Liver (tissue), 9 donors: ENCODE measurements around the gene PPP4R4. TPM values are rescaled to one million over a fixed set of nuclear protein-coding genes. Genes with fewer than 3 reads are reported as not detected.

Experiments
- DNase-seq: peaks from one replicate; pipeline ENCODE4 v3.0.0-alpha.2; 2017; ENCODE audit warnings: low spot score
- H3K27ac ChIP-seq, 2 donors: one replicate each; pipeline ENCODE4 v1.7.0; 2013; ENCODE audit warnings: inconsistent platforms in 2 of 2, low read length in 2 of 2, control low read depth in 1 of 2, low read depth in 1 of 2, mild to moderate bottlenecking in 1 of 2
- H3K27me3 ChIP-seq, 4 donors: one replicate each; pipeline versions ENCODE4 v1.6.1 to v1.7.0; 2013; ENCODE audit warnings: low read length in 3 of 4, inconsistent platforms in 1 of 4, mild to moderate bottlenecking in 1 of 4, moderate library complexity in 1 of 4; ENCODE audit not compliant: control insufficient read depth in 4 of 4, insufficient read depth in 4 of 4
- H3K36me3 ChIP-seq, 4 donors: one replicate each; pipeline versions ENCODE4 v1.6.1 to v1.7.0; 2013; ENCODE audit warnings: low read length in 3 of 4, mild to moderate bottlenecking in 3 of 4, low read depth in 1 of 4, moderate library complexity in 1 of 4; ENCODE audit not compliant: control insufficient read depth in 4 of 4, insufficient read depth in 3 of 4
- H3K4me1 ChIP-seq, 4 donors: one replicate each; pipeline versions ENCODE4 v1.6.1 to v1.7.0; 2013; ENCODE audit warnings: low read length in 3 of 4, mild to moderate bottlenecking in 3 of 4, moderate library complexity in 1 of 4; ENCODE audit not compliant: control insufficient read depth in 4 of 4, insufficient read depth in 4 of 4
- H3K4me3 ChIP-seq, 3 donors: one replicate each; pipeline versions ENCODE4 v1.6.1 to v1.7.0; 2013; ENCODE audit warnings: low read length in 3 of 3, control low read depth in 1 of 3, low read depth in 1 of 3, mild to moderate bottlenecking in 1 of 3
- H3K9ac ChIP-seq, 2 donors: one replicate each; pipeline ENCODE4 v1.7.0; 2013; ENCODE audit warnings: low read length in 2 of 2, mild to moderate bottlenecking in 2 of 2, moderate library complexity in 2 of 2, control low read depth in 1 of 2, low read depth in 1 of 2
- H3K9me3 ChIP-seq, 4 donors: one replicate each; pipeline versions ENCODE4 v1.6.1 to v1.7.0; 2013; ENCODE audit warnings: low read length in 3 of 4; ENCODE audit not compliant: control insufficient read depth in 4 of 4
- ATF3 ChIP-seq: IDR thresholded peaks from 2 replicates; pipeline ENCODE4 v1.6.1; 2016; ENCODE audit warnings: antibody characterized with exemption
- CTCF ChIP-seq: fragments of 150-350 bp; IDR thresholded peaks from 2 replicates; pipeline ENCODE4 v1.5.1; 2017; ENCODE audit warnings: improper control_type of control experiment, low read depth, low read length; ENCODE audit not compliant: missing input control
- EGR1 ChIP-seq, 2 donors: IDR thresholded peaks; 2 replicates each; pipeline ENCODE4 v1.6.1; 2016 to 2018; ENCODE audit warnings: antibody characterized with exemption in 2 of 2, low read depth in 2 of 2
- FOXA1 ChIP-seq: IDR thresholded peaks from 2 replicates; pipeline ENCODE4 v1.6.1; 2016; ENCODE audit warnings: antibody characterized with exemption
- FOXA2 ChIP-seq: IDR thresholded peaks from 2 replicates; pipeline ENCODE4 v1.6.1; 2016; ENCODE audit warnings: antibody characterized with exemption
- GABPA ChIP-seq, 2 donors: IDR thresholded peaks in 1 of 2; conservative IDR thresholded peaks in 1 of 2; 2 replicates each; pipeline ENCODE4 v1.6.1; 2016; ENCODE audit warnings: antibody characterized with exemption in 2 of 2, mild to moderate bottlenecking in 1 of 2, moderate library complexity in 1 of 2
- HNF4A ChIP-seq, 2 donors: conservative IDR thresholded peaks; 2 replicates each; pipeline ENCODE4 v1.6.1; 2016; ENCODE audit warnings: antibody characterized with exemption in 2 of 2, mild to moderate bottlenecking in 2 of 2
- HNF4G ChIP-seq: IDR thresholded peaks from 2 replicates; pipeline ENCODE4 v1.6.1; 2016; ENCODE audit warnings: antibody characterized with exemption
- JUND ChIP-seq, 2 donors: IDR thresholded peaks; 2 replicates each; pipeline ENCODE4 v1.6.1; 2016; ENCODE audit warnings: antibody characterized with exemption in 2 of 2
- MAX ChIP-seq: IDR thresholded peaks from 2 replicates; pipeline ENCODE4 v1.6.1; 2016; ENCODE audit warnings: antibody characterized with exemption
- NR2F2 ChIP-seq: IDR thresholded peaks from 2 replicates; pipeline ENCODE4 v1.6.1; 2016; ENCODE audit warnings: antibody characterized with exemption
- RAD21 ChIP-seq, 2 donors: IDR thresholded peaks; 2 replicates each; pipeline ENCODE4 v1.6.1; 2016; ENCODE audit warnings: antibody characterized with exemption in 2 of 2, mild to moderate bottlenecking in 2 of 2
- REST ChIP-seq: IDR thresholded peaks from 2 replicates; pipeline ENCODE4 v1.6.1; 2016; ENCODE audit warnings: antibody characterized with exemption, mild to moderate bottlenecking
- RXRA ChIP-seq, 2 donors: IDR thresholded peaks; 2 replicates each; pipeline ENCODE4 v1.6.1; 2017 to 2018; ENCODE audit warnings: antibody characterized with exemption in 2 of 2, mild to moderate bottlenecking in 1 of 2
- SP1 ChIP-seq: IDR thresholded peaks from 2 replicates; pipeline ENCODE4 v1.6.1; 2018; ENCODE audit warnings: antibody characterized with exemption, mild to moderate bottlenecking
- TAF1 ChIP-seq: conservative IDR thresholded peaks from 2 replicates; pipeline ENCODE4 v1.6.1; 2016; ENCODE audit warnings: antibody characterized with exemption, mild to moderate bottlenecking
- YY1 ChIP-seq: IDR thresholded peaks from 2 replicates; pipeline ENCODE4 v1.6.1; 2016; ENCODE audit warnings: antibody characterized with exemption, mild to moderate bottlenecking
- ZBTB33 ChIP-seq: IDR thresholded peaks from 2 replicates; pipeline ENCODE4 v1.6.1; 2016; ENCODE audit warnings: antibody characterized with exemption
- WGBS: extraction: QIAGEN DNeasy Blood & Tissue Kit; methylation state at CpG from one replicate; pipeline ENCODE4 v1.1.7; 2013; 5-methylcytosine and 5-hydroxymethylcytosine counted together
- polyA plus RNA-seq, 2 donors: library from polyadenylated mRNA; stranded (reverse) in 1 of 2; unstranded in 1 of 2; fragments of 200-250 nt in 1 of 2; fragments of >200 nt in 1 of 2; fragmentation: Nextera tagmentation in 1 of 2; extraction: Ambion mirVana in 1 of 2; gene quantifications; one replicate each; pipeline versions ENCODE4 v1.2.1 to v1.2.3, GENCODE V29; 2013 to 2015
- total RNA-seq, 2 donors: library from RNA; depleted of rRNA; stranded (reverse); fragments of >200 nt; gene quantifications; one replicate each; pipeline ENCODE4 v1.2.3, GENCODE V29; 2014
- donor health status: healthy.
- donor health status: healthy.
- donor health status: healthy.
- donor health status: healthy.
- donor health status: healthy.

The PPP4R4 gene
- total and polyA plus RNA-seq, 4 donors, result 0.52 to 2.4 (median 0.99) TPM

- WGBS, result 73% methylated on average over 5 of the region's 5 CpGs
- no peak overlapping the region for H3K4me3 ChIP-seq
- no peak for TF ChIP-seq FOXA2
- TF ChIP-seq NR2F2, result no peak
- TF ChIP-seq ATF3, result no peak
- no peak for TF ChIP-seq GABPA (IDR thresholded peaks at IDR 0.05 in 1 of 2, conservative IDR thresholded peaks at IDR 0.05 in 1 of 2)
- TF ChIP-seq JUND (IDR thresholded peaks at IDR 0.05), result no peak
- TF ChIP-seq CTCF, result no peak
- H3K27me3 ChIP-seq, result no peaks in the 10 kb centered on the region
- no peak for DNase-seq
- H3K4me1 ChIP-seq, result peaks cover 0 to 1% (median 0%) of the 10 kb centered on the region in 4 donors
- no peak overlapping the region for H3K9ac ChIP-seq
- H3K9me3 ChIP-seq, result no peaks in the 10 kb centered on the region
- no peak overlapping the region for H3K27ac ChIP-seq
- H3K36me3 ChIP-seq, result no peaks in the 10 kb centered on the region
These were observed 35.1 kb upstream of the PPP4R4 start for GRCh38 chr14:94139006-94139405.

GRCh38 chr14:94139421-94139820 is 34.7 kb upstream of the PPP4R4 start:
- H3K27me3 ChIP-seq, result no peaks in the 10 kb centered on the region
- H3K4me3 ChIP-seq, result no peak overlapping the region
- H3K36me3 ChIP-seq, result no peaks in the 10 kb centered on the region
- no peak for TF ChIP-seq ZBTB33
- no peak for TF ChIP-seq NR2F2
- TF ChIP-seq REST, result no peak
- no peak for TF ChIP-seq YY1
- no peak for TF ChIP-seq GABPA (IDR thresholded peaks at IDR 0.05 in 1 of 2, conservative IDR thresholded peaks at IDR 0.05 in 1 of 2)
- TF ChIP-seq FOXA1, result no peak
- TF ChIP-seq MAX, result no peak
- no peak for TF ChIP-seq RAD21 (IDR thresholded peaks at IDR 0.05)
- no peak for TF ChIP-seq RXRA (IDR thresholded peaks at IDR 0.05)
- no peak for TF ChIP-seq CTCF
- TF ChIP-seq HNF4A (conservative IDR thresholded peaks at IDR 0.05), result no peak
- TF ChIP-seq EGR1 (IDR thresholded peaks at IDR 0.05; ENCODE audit: low read depth in 2 of 2), result no peak
- no peak for TF ChIP-seq ATF3
- no peak for TF ChIP-seq TAF1
- TF ChIP-seq SP1, result no peak
- TF ChIP-seq HNF4G, result no peak
- TF ChIP-seq JUND (IDR thresholded peaks at IDR 0.05), result no peak
- no peak for TF ChIP-seq FOXA2
- WGBS, result 92% methylated on average over 5 of the region's 5 CpGs
- no peak for DNase-seq
- H3K9me3 ChIP-seq, result no peaks in the 10 kb centered on the region
- peaks cover 0 to 1% (median 0%) of the 10 kb centered on the region in 4 donors for H3K4me1 ChIP-seq
- no peak overlapping the region for H3K9ac ChIP-seq
- no peak overlapping the region for H3K27ac ChIP-seq
